ENCODE data around the gene HECA. TPM values are rescaled to one million over a fixed set of nuclear protein-coding genes. Genes with fewer than 3 reads are reported as not detected.

Gene HECA
- total and polyA plus RNA-seq, 2 of the 4 experiments (the other 2 are of a cell fraction): 3.1 to 4.3 TPM

DNA sequence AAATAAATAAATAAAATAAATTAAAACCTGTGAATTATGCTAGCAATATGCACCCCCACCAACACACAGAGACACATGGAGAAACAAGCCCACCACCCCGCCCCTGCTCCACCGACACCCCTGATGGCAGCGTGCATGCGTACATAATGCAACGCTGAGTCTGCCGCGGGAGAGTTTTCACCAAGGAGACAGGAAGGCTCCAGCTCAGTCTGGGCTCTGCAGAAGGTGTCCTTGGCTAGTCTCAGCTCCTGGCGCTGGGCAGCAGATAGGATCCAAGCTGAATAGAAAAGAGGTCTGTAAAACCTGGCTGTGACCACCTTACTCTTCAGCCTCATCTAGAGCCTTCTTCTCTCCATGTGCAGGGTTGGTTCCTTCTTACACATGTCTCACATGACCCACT, 26.5 kb upstream of the HECA start:
- DNase-seq (no peak), ATAC-seq (ENCODE audit: low read depth) (no peak)
- TF ChIP-seq NFE2L2 (IDR thresholded peaks at IDR 0.05; ENCODE audit: low read depth, low read length): no peak
- no peak for TF ChIP-seq MXI1 (IDR thresholded peaks at IDR 0.05; ENCODE audit: borderline replicate concordance, low read depth, low read length)
- no peak for TF ChIP-seq MAZ (IDR thresholded peaks at IDR 0.05; ENCODE audit: borderline replicate concordance, low read depth, low read length)
- TF ChIP-seq, protein P1, sequence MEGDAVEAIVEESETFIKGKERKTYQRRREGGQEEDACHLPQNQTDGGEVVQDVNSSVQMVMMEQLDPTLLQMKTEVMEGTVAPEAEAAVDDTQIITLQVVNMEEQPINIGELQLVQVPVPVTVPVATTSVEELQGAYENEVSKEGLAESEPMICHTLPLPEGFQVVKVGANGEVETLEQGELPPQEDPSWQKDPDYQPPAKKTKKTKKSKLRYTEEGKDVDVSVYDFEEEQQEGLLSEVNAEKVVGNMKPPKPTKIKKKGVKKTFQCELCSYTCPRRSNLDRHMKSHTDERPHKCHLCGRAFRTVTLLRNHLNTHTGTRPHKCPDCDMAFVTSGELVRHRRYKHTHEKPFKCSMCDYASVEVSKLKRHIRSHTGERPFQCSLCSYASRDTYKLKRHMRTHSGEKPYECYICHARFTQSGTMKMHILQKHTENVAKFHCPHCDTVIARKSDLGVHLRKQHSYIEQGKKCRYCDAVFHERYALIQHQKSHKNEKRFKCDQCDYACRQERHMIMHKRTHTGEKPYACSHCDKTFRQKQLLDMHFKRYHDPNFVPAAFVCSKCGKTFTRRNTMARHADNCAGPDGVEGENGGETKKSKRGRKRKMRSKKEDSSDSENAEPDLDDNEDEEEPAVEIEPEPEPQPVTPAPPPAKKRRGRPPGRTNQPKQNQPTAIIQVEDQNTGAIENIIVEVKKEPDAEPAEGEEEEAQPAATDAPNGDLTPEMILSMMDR (conservative IDR thresholded peaks at IDR 0.05; ENCODE audit: low read depth, low read length): no peak
- TF ChIP-seq CEBPB (IDR thresholded peaks at IDR 0.05; ENCODE audit: low read depth, low read length): no peak
- TF ChIP-seq, protein P2, sequence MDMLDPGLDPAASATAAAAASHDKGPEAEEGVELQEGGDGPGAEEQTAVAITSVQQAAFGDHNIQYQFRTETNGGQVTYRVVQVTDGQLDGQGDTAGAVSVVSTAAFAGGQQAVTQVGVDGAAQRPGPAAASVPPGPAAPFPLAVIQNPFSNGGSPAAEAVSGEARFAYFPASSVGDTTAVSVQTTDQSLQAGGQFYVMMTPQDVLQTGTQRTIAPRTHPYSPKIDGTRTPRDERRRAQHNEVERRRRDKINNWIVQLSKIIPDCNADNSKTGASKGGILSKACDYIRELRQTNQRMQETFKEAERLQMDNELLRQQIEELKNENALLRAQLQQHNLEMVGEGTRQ (IDR thresholded peaks at IDR 0.05; ENCODE audit: low read depth, low read length): no peak
- TF ChIP-seq CHD1 (IDR thresholded peaks at IDR 0.05; ENCODE audit: low read depth, low read length): no peak
- whole genome bisulfite sequencing, 2 experiments (ENCODE audit: extremely low coverage in 2 of 2, insufficient read length in 1 of 2): 100% methylated on average over 2 of the region's 8 CpGs; no CpG with 5 or more reads in 1 of the 2 experiments
- Histone ChIP-seq H2AK5ac (ENCODE audit: low read depth, low read length) (no peak overlapping the region), H3K9ac (ENCODE audit: low read depth, low read length) (no peak overlapping the region), H3K27me3 (ENCODE audit: control insufficient read depth, insufficient read depth, low read length) (peaks cover 4% of the 10 kb centered on the region), H2BK15ac (ENCODE audit: low read depth, low read length) (no peak overlapping the region), H2AFZ (replicated peaks; ENCODE audit: low read length, poor library complexity) (no peak overlapping the region), H3K4me2 (ENCODE audit: low read depth, low read length) (no peak overlapping the region), H3K23ac (ENCODE audit: low read depth, low read length) (no peak overlapping the region), H2AK9ac (replicated peaks; ENCODE audit: low read depth, low read length, poor library complexity) (no peak overlapping the region), H3K27ac (ENCODE audit: insufficient read depth, low read length) (no peak overlapping the region), H3K14ac (replicated peaks; ENCODE audit: low read depth, low read length) (no peak overlapping the region), H3K9me1 (ENCODE audit: insufficient read depth, low read length) (no peaks in the 10 kb centered on the region), H2BK5ac (ENCODE audit: low read depth, low read length, poor library complexity, severe bottlenecking) (no peak overlapping the region), H3K4ac (ENCODE audit: low read depth, low read length) (no peak overlapping the region), H3K56ac (ENCODE audit: extremely low read depth, insufficient read depth, low read length) (no peak overlapping the region), H4K20me1 (ENCODE audit: insufficient read depth, low read length) (no peaks in the 10 kb centered on the region), H3K18ac (ENCODE audit: low read depth, low read length) (no peak overlapping the region), H3K4me3 (ENCODE audit: insufficient read depth, low read depth, low read length) (no peak overlapping the region), H2BK20ac (ENCODE audit: low read depth, low read length) (no peak overlapping the region), H3K79me1 (ENCODE audit: low read depth in 1 of 2, low read length in 2 of 2) (no peaks in the 10 kb centered on the region), H3K36me3 (ENCODE audit: control insufficient read depth, insufficient read depth, low read length) (no peaks in the 10 kb centered on the region), H3K9me3 (ENCODE audit: control insufficient read depth, insufficient read depth, low read length) (no peaks in the 10 kb centered on the region), H3K4me1 (ENCODE audit: control insufficient read depth, insufficient read depth, low read length) (no peaks in the 10 kb centered on the region), H4K91ac (ENCODE audit: insufficient read depth, low read depth, low read length) (no peak overlapping the region), H4K5ac (ENCODE audit: low read depth, low read length) (no peak overlapping the region), H4K8ac (ENCODE audit: low read depth in 2 of 2, low read length in 2 of 2) (no peak overlapping the region), H2BK120ac (ENCODE audit: low read depth, low read length) (no peak overlapping the region)
- intact Hi-C loops (cut with micrococcal nuclease): no loop called here
- dilution Hi-C loops (cut with HindIII; ENCODE audit: low sequenced_read_pairs, unreplicated experiment): no loop called here
- CTCF ChIA-PET: no interaction called here
- in situ Hi-C loops (cut with MboI; ENCODE audit: low sequenced_read_pairs): no loop called here
- POLR2A ChIA-PET (ENCODE audit: unreplicated experiment): no interaction called here
- no TSS peak for BruUV-seq (replicated peaks)
